HG03039 (cell line): ENCODE results near the gene ROBO4.

Experiments used
- ATAC-seq: cut with Tn5 transposase; IDR thresholded peaks from one replicate; pipeline ENCODE4 v1.9.1; 2021; ENCODE audit warnings: mild to moderate bottlenecking, moderate library complexity; ENCODE audit not compliant: unreplicated experiment

Gene ROBO4

DNA sequence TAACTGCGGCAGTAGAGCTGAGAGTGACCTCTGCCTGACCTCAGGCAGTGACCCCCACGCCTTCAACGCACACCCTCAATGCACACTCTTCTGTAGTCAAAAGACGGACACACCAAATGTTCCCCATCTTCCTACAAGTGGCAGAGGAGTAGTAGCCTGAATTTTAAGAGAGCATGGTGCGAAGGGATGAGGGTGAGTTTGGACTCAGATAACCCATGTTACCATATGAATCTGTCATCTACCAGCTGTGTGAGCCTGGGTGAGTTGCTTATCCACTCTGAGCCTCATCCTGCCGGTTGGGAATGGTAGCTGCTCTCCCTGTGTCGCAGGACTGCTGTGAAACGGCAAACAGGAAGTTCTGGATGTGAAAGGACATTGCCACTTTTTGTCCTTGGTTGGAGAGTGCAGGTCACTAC lies 53.0 kb downstream of the ROBO4 start:
- no peak for ATAC-seq

DNA sequence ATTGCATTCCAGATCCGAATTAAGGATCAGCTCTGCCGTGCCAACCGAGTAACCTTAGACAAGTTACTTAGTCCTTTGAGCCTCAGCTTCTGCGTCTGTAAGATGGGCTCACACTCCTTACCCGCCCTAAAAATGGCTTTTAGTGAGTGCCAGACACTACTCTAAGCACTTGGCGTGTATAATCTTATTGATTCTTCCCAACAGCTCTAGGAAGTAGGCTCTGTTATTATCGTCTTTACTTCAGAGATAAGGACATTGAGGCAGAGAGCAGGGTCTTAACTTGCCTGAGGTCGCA lies 54.1 kb downstream of the ROBO4 start:
- no peak for ATAC-seq

DNA sequence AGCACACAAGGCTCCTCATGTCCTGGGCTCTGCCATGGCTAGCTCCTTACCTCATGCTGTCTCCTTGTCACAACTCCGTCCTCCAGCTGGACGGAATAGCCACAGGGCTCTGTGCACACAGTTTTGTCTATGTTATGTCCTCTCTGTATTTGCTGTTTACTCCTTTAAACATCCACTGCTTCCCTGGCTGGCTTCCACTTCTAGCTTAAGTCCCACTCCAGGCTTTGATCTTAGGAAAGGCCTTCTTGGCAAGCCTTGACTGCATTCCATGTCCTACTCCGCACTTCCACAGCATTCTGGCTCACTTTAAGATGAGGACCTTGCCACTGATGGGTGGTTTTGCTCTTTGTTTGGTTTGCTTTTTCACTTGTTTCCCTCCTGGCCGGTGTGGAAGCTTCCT lies 55.4 kb downstream of the ROBO4 start:
- ATAC-seq: no peak

GRCh38 chr11:124841840-124842239 lies 55.8 kb downstream of the ROBO4 start:
- no peak for ATAC-seq

DNA sequence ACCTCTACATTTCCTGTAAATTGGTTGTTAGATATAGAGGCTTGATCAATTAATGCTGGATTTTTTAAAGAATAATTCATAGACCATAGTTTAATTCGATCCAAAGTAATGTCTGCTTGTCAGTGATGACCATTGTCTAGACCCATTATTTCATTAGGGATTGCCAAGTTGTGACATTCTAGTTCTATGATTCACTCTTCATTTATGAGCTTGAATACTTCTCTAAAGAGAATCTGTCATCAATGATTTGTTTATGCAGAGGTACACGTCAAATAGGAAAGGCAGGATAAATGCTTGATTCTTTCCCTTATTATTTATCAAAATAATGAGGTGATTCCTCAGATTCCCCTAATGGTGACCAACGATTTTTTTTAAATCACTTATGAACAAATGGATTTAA lies 56.5 kb downstream of the ROBO4 start:
- ATAC-seq: no peak

DNA sequence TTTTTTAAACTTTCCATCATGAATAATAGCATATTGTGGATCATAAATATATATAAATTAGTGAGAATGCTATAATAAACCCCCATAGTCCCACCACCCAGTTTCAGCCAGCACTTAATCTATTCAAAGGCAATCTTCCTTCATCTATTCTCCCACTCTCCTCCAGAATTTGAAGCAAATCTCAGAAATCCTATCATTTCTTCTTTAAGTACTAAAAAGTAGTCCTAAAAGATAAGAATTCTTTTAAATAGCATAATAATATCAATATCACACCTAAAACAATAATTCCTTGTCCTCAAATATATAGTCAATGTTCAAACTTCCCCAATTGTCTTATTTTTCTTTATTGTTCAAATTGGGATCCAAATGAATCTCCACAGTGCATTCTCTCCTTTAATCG lies 57.0 kb downstream of the ROBO4 start:
- ATAC-seq: no peak

DNA sequence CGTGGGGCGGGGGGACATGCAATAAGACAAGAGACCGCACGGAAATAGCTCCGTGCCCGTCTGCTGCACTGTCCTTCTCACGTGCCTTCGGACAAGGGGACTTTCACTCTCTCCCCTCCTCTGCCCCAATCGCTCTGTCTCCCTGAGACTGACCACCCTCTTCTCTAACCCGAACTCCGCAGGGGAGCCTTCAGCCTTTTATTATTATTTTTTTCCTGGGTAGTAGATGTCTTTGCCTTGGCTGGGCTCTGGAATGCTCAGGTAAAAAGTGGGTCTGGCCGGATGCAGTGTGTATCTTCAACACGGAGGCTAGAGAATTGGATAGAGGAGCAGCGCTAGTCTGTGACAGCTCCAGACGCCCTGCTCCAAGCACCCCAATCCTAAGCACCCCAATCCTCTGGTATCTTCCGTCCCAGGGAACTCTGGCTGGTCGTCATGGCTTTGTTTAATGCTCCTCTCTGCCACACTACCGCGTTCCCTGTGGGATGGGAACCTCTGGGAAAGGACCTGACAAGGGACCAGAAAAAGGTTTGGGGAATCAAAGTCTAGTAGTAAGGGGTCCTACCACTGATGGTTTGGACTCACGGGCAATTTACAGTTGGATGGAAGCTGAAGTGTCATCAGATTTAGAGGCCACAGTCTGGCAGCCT lies 57.6 kb downstream of the ROBO4 start:
- ATAC-seq: no peak

GRCh38 chr11:124839128-124839971 lies 58.3 kb downstream of the ROBO4 start:
- no peak for ATAC-seq

GRCh38 chr11:124838805-124839127 lies 58.9 kb downstream of the ROBO4 start:
- ATAC-seq: no peak

- no peak for ATAC-seq
These were observed 60.2 kb downstream of the ROBO4 start for GRCh38 chr11:124837491-124837856.

DNA sequence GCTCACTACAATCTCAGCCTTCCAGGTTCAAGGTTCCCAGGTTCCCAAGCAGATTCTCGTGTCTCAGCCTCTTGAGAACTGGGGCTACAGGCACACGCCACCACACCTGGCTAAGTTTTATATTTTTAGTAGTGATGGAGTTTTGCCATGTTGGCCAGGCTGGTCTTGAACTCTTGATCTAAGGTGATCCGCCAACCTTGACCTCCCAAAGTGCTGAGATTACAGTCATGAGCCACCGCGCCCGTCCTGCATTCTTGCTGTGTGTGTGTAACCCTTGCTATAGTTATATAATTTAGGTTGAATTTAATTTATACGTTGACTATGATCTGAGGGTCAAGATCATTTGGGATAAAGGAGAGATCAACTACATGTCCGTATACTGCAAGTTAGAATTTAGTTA lies 61.7 kb downstream of the ROBO4 start:
- no peak for ATAC-seq

GRCh38 chr11:124834526-124835180 lies 63.0 kb downstream of the ROBO4 start:
- no peak for ATAC-seq
